Prostate gland (tissue), 2 donors: ENCODE data around the gene LPIN1.

Source experiments
- CTCF ChIP-seq, 4 experiments: fragments of 200-600 bp in 2 of 4; fragments of 450-650 bp in 2 of 4; sonication (generic) in 2 of 4; IDR thresholded peaks; 1 replicate in 3 of 4; 2 replicates in 1 of 4; pipeline ENCODE4 v1.5.1; 2016 to 2019; ENCODE audit warnings: antibody characterized with exemption in 4 of 4, mild to moderate bottlenecking in 2 of 4, moderate library complexity in 2 of 4
- POLR2A ChIP-seq: fragments of 450-650 bp; IDR thresholded peaks from one replicate; pipeline ENCODE4 v1.6.1; 2016; ENCODE audit warnings: antibody characterized with exemption, mild to moderate bottlenecking
- POLR2AphosphoS5 ChIP-seq: sonication (generic); formaldehyde crosslinking; IDR thresholded peaks from one replicate; pipeline ENCODE4 v1.6.1; 2017; ENCODE audit warnings: antibody characterized with exemption

DNA sequence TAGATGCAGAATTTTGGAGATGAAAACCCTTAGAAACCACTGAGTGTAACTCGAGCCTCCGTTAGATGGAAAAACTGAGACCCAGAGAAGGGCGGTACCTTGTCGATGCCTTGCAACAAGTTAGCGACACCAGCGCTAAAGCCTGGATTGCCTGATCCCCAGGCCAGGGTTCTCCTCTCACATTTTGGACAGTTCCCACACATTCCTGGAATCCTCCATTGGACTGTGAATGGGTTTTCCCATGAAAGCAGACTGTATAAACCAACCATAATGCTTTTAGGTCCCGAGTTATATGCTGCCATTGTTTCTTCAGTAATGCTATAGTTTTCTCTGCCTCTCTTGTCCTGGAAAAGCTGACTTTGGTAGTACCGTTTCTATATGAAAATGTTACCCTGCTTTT lies 37.1 kb upstream of the LPIN1 start:
- no peak for TF ChIP-seq CTCF (IDR thresholded peaks at IDR 0.05)
- TF ChIP-seq POLR2AphosphoS5, result no peak
- no peak for TF ChIP-seq POLR2A
